ENCODE measurements around the gene MBP.

The MBP gene

GRCh38 chr18:77017355-77017754 is 115.2 kb downstream of the MBP start:
- ChIA-PET CTCF (no interaction called here), POLR2A (no interaction called here)
- no peak for TF ChIP-seq CTCF (IDR thresholded peaks at IDR 0.05; ENCODE audit: insufficient read depth, low read length, missing control alignments)
- DNase-seq (ENCODE audit: low read depth, low spot score) = no peak
- H3K4me3 ChIP-seq (ENCODE audit: low read depth, low read length) = no peak overlapping the region

- no peak for TF ChIP-seq CTCF (IDR thresholded peaks at IDR 0.05; ENCODE audit: insufficient read depth, low read length, missing control alignments)
- CTCF ChIA-PET = no interaction called here
- no peak overlapping the region for H3K4me3 ChIP-seq (ENCODE audit: low read depth, low read length)
- DNase-seq (ENCODE audit: low read depth, low spot score) = no peak
- POLR2A ChIA-PET = no interaction called here
These were observed 115.6 kb downstream of the MBP start for GRCh38 chr18:77016936-77017335.

GRCh38 chr18:77015771-77016710 is 116.5 kb downstream of the MBP start:
- POLR2A ChIA-PET = no interaction called here
- DNase-seq (ENCODE audit: low read depth, low spot score) = no peak
- CTCF ChIA-PET = interaction anchor here (1.1 to 1.7 kb wide), 2 partner anchors 16 to 194 kb away, joined by 3 to 4 read pairs; no protein-coding TSS in a partner anchor
- TF ChIP-seq CTCF (IDR thresholded peaks at IDR 0.05; ENCODE audit: insufficient read depth, low read length, missing control alignments) = no peak
- H3K4me3 ChIP-seq (ENCODE audit: low read depth, low read length) = no peak overlapping the region

- H3K4me3 ChIP-seq (ENCODE audit: low read depth, low read length) = no peak overlapping the region
- DNase-seq (ENCODE audit: low read depth, low spot score) = no peak
- no peak for TF ChIP-seq CTCF (IDR thresholded peaks at IDR 0.05; ENCODE audit: insufficient read depth, low read length, missing control alignments)
- ChIA-PET POLR2A (no interaction called here), CTCF (interaction anchor here (1.1 to 1.7 kb wide), 2 partner anchors 15 to 195 kb away, joined by 3 to 4 read pairs; no protein-coding TSS in a partner anchor)
These were observed 117.4 kb downstream of the MBP start for GRCh38 chr18:77015169-77015568.

GRCh38 chr18:77014538-77014937 is 118.0 kb downstream of the MBP start:
- no peak for DNase-seq (ENCODE audit: low read depth, low spot score)
- no peak overlapping the region for H3K4me3 ChIP-seq (ENCODE audit: low read depth, low read length)
- POLR2A ChIA-PET = no interaction called here
- TF ChIP-seq CTCF (IDR thresholded peaks at IDR 0.05; ENCODE audit: insufficient read depth, low read length, missing control alignments) = no peak
- CTCF ChIA-PET = interaction anchor here (1.1 to 3.3 kb wide), 3 partner anchors 14 to 196 kb away, joined by 3 to 22 read pairs (median 4); no protein-coding TSS in a partner anchor

GRCh38 chr18:77013811-77014521 is 118.6 kb downstream of the MBP start:
- no peak for TF ChIP-seq CTCF (IDR thresholded peaks at IDR 0.05; ENCODE audit: insufficient read depth, low read length, missing control alignments)
- CTCF ChIA-PET = interaction anchor here (3.3 to 4.5 kb wide), 2 partner anchors 13 to 198 kb away, joined by 22 to 28 read pairs; no protein-coding TSS in a partner anchor
- POLR2A ChIA-PET = no interaction called here
- H3K4me3 ChIP-seq (ENCODE audit: low read depth, low read length) = no peak overlapping the region
- DNase-seq (ENCODE audit: low read depth, low spot score) = no peak

Measured in AG04449 (cell line).